8988T (cell line): ENCODE measurements around the gene PRKACB.
"Not testable (repeated sequence)": the region's sequence is repeated elsewhere in the genome, so short reads cannot be mapped to it uniquely, and the experiment has no call there.

ENCODE experiments used
- DNase-seq: peaks from one replicate; pipeline ENCODE4 v3.0.0; 2011

Gene PRKACB

DNA sequence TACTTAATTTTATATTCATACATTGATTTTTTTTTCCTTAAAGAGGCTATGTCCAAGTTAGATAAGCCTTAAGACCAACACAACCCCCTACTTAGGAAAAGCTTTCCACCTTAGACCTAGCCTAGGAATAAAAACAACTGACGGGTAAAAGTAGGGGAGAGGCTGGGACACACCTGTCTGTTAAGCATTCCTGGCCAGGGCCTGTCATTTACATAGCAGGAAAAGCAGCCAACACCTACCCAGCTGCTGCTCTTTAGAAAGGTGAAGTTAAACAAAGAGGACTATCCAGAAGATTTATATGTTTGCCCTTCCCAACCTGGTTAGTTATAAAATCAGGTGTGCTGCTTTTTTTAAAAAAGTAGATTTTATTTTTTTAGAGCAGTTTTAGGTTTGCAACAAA is 128.3 kb downstream of the PRKACB start:
- no peak for DNase-seq

- DNase-seq = no peak
Measured at GRCh38 chr1:84277343-84278059, 133.4 kb downstream of the PRKACB start.

DNA sequence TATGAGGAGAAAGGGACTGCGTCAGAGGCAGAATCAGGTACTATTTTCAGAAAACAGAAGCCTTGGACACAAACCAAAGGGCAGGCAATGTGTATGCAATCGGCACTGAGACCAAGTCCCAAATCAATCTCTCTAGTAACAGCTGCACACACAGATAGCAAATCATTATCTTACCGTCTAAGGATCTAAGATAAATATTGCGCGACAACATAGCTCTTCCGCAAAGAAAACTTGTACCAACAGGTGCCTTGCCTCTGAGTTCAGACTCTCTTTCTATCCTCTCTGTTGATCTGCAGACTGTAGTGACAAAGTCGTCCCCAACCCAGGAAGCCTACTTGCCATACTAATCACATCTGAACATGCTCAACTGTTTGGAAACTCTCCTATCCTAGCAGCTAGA is 134.8 kb downstream of the PRKACB start:
- DNase-seq = no peak

DNA sequence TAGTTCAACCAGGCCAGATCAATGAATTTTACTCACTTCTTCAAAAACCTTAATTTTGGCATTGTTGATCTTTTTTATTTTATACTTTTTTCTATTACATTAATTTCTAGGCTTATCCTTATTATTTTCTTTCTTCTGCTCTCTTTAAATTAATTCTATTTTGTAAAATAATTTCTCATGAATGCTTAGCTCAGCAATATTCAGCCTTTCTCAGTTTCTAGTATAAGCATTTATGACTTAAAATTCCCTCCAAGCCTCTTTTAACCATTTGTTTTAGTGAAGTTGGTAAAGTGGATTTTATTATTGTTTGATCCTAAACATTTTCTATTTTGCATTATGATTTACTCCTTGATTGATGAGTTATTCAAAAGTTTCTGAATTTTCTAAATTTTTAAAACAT is 136.8 kb downstream of the PRKACB start:
- no peak for DNase-seq

GRCh38 chr1:84282780-84283333 is 138.8 kb downstream of the PRKACB start:
- no peak for DNase-seq

DNA sequence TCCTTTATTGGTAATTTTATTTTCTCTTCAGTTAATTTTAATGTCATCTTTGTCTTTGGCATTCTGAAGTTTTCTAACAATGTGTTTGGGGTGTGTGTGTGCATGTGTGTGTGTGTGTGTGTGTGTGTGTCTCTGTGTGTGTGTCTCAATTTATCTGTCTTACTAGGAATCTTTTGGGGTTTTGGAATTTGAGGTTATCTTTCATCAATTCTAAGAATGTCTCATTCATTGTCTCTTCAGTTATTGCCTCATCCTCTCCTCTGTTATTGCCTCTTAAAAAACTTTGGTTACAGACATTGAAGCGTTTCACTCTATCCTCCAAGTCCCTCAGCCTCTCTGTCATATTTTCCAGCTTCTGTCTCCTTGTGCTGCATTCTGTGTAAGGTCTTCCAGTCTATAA is 139.3 kb downstream of the PRKACB start:
- no peak for DNase-seq

- no peak for DNase-seq
Measured at GRCh38 chr1:84286071-84286470, 142.0 kb downstream of the PRKACB start.

- DNase-seq = not testable (repeated sequence)
Measured at GRCh38 chr1:84287389-84287788, 143.3 kb downstream of the PRKACB start.
